Transverse colon (tissue), 3 donors: ENCODE results near the gene C16orf92.

Experiments used
- CTCF ChIP-seq, 5 experiments: fragments of 200-600 bp in 3 of 5; fragments of 450-650 bp in 2 of 5; sonication (generic) in 3 of 5; IDR thresholded peaks; 1 replicate in 2 of 5; 2 replicates in 3 of 5; pipeline ENCODE4 v1.5.1; 2016 to 2017; ENCODE audit warnings: antibody characterized with exemption in 5 of 5, inconsistent platforms in 3 of 5, mild to moderate bottlenecking in 2 of 5, moderate library complexity in 1 of 5
- POLR2A ChIP-seq: fragments of 450-650 bp; IDR thresholded peaks from one replicate; pipeline ENCODE4 v1.6.1; 2016; ENCODE audit warnings: antibody characterized with exemption, mild to moderate bottlenecking, moderate library complexity

- no peak for TF ChIP-seq POLR2A
- no peak for TF ChIP-seq CTCF (IDR thresholded peaks at IDR 0.05)
These were observed 38.0 kb downstream of the C16orf92 start for GRCh38 chr16:30060836-30061554.
